GM15510 (cell line): Measurements from ENCODE around the gene SYS1.

Source experiments
- POLR2A ChIP-seq: IDR thresholded peaks from 3 replicates; pipeline ENCODE4 v1.6.1; 2011; ENCODE audit warnings: borderline replicate concordance; ENCODE audit not compliant: insufficient read length; ENCODE audit errors: extremely low read depth

The SYS1 gene

GRCh38 chr20:45387274-45387673 is 24.3 kb downstream of the SYS1 start:
- TF ChIP-seq POLR2A: no peak

GRCh38 chr20:45390931-45391330 is 28.0 kb downstream of the SYS1 start:
- TF ChIP-seq POLR2A: no peak

- TF ChIP-seq POLR2A: no peak
These were observed 28.6 kb downstream of the SYS1 start for GRCh38 chr20:45391559-45391958.

- no peak for TF ChIP-seq POLR2A
These were observed 29.8 kb downstream of the SYS1 start for GRCh38 chr20:45392733-45393132.

GRCh38 chr20:45394221-45395113 is 31.5 kb downstream of the SYS1 start:
- no peak for TF ChIP-seq POLR2A

- TF ChIP-seq POLR2A: no peak
These were observed 32.1 kb downstream of the SYS1 start for GRCh38 chr20:45395114-45395415.

- no peak for TF ChIP-seq POLR2A
These were observed 36.1 kb downstream of the SYS1 start for GRCh38 chr20:45399018-45399417.

- TF ChIP-seq POLR2A: no peak
These were observed 37.5 kb downstream of the SYS1 start for GRCh38 chr20:45400346-45401031.

GRCh38 chr20:45402946-45403345 is 40.0 kb downstream of the SYS1 start:
- no peak for TF ChIP-seq POLR2A

- no peak for TF ChIP-seq POLR2A
These were observed 41.5 kb downstream of the SYS1 start for GRCh38 chr20:45404438-45404837.

GRCh38 chr20:45405571-45406259 is 42.8 kb downstream of the SYS1 start:
- no peak for TF ChIP-seq POLR2A

- TF ChIP-seq POLR2A: no peak
These were observed 43.5 kb downstream of the SYS1 start for GRCh38 chr20:45406260-45407066.

GRCh38 chr20:45407067-45407745 is 44.2 kb downstream of the SYS1 start:
- no peak for TF ChIP-seq POLR2A

- no peak for TF ChIP-seq POLR2A
These were observed 45.1 kb downstream of the SYS1 start, which contains the start of gene DBNDD2 for GRCh38 chr20:45407783-45408645. TSS of gene DBNDD2 (plus strand) at chr20:45408289. CDS start at chr20:45408468, 179 bp downstream.

GRCh38 chr20:45408646-45409213 is 45.8 kb downstream of the SYS1 start:
- TF ChIP-seq POLR2A: no peak
